ENCODE results near the gene TBXA2R. TPM values are rescaled to one million over a fixed set of nuclear protein-coding genes. Genes with fewer than 3 reads are reported as not detected.
A peak's percentile ranks its signal among the peaks of the same experiment; 100 is the strongest.

The TBXA2R gene
- total and polyA plus RNA-seq, 9 donors = 0.53 to 2.8 (median 2.2) TPM

GRCh38 chr19:3555653-3556422 lies 50.8 kb downstream of the TBXA2R start:
- DNase-seq = no peak
- Histone ChIP-seq H3K4me1 (ENCODE audit: control insufficient read depth, insufficient read depth, low read length) (peaks cover 18% of the 10 kb centered on the region), H3K9me3 (replicated peaks; ENCODE audit: control insufficient read depth, low read depth, low read length) (no peaks in the 10 kb centered on the region), H3K27me3 (ENCODE audit: control insufficient read depth, insufficient read depth, low read length) (no peaks in the 10 kb centered on the region), H3K36me3 (ENCODE audit: control insufficient read depth, insufficient read depth, low read length) (no peaks in the 10 kb centered on the region), H3K27ac (ENCODE audit: low read length) (no peak overlapping the region), H3K4me3 (ENCODE audit: low read length) (no peak overlapping the region)
- 78% methylated on average over 8 of the region's 15 CpGs for WGBS (ENCODE audit: insufficient coverage)

- H3K9me3 ChIP-seq (replicated peaks; ENCODE audit: control insufficient read depth, low read depth, low read length) = no peaks in the 10 kb centered on the region
- 56% methylated on average over 5 of the region's 21 CpGs for WGBS (ENCODE audit: insufficient coverage)
- no peaks in the 10 kb centered on the region for H3K27me3 ChIP-seq (ENCODE audit: control insufficient read depth, insufficient read depth, low read length)
- H3K36me3 ChIP-seq (ENCODE audit: control insufficient read depth, insufficient read depth, low read length) = no peaks in the 10 kb centered on the region
- no peak for DNase-seq
- H3K27ac ChIP-seq (ENCODE audit: low read length) = peak overlapping the region; percentile 20
- peaks cover 18% of the 10 kb centered on the region for H3K4me1 ChIP-seq (ENCODE audit: control insufficient read depth, insufficient read depth, low read length)
- H3K4me3 ChIP-seq (ENCODE audit: low read length) = no peak overlapping the region
Measured at GRCh38 chr19:3554254-3555083, 52.2 kb downstream of the TBXA2R start.

DNA sequence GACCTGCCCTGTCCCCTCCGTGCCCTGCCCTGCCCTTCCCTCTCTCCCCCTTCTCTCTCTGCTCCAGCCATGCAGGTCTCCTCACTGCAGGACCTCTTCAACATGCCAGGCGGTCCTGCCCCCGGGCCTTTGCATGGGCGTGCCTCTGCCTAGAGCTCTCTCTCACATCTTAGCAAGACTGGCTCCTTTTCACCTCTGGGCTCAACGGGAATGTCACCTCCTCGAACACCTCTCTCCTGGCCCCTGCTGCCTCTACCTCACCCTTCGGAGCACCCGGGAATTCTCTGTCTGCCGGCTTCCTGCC lies 54.9 kb downstream of the TBXA2R start:
- no peaks in the 10 kb centered on the region for H3K9me3 ChIP-seq (replicated peaks; ENCODE audit: control insufficient read depth, low read depth, low read length)
- DNase-seq = no peak
- no peak overlapping the region for H3K4me3 ChIP-seq (ENCODE audit: low read length)
- H3K4me1 ChIP-seq (ENCODE audit: control insufficient read depth, insufficient read depth, low read length) = peaks cover 14% of the 10 kb centered on the region
- no peak overlapping the region for H3K27ac ChIP-seq (ENCODE audit: low read length)
- H3K36me3 ChIP-seq (ENCODE audit: control insufficient read depth, insufficient read depth, low read length) = peaks cover 10% of the 10 kb centered on the region
- WGBS (ENCODE audit: insufficient coverage) = 82% methylated on average over 8 of the region's 9 CpGs
- no peaks in the 10 kb centered on the region for H3K27me3 ChIP-seq (ENCODE audit: control insufficient read depth, insufficient read depth, low read length)

- Histone ChIP-seq H3K9me3 (replicated peaks; ENCODE audit: control insufficient read depth, low read depth, low read length) (no peaks in the 10 kb centered on the region), H3K36me3 (ENCODE audit: control insufficient read depth, insufficient read depth, low read length) (peaks cover 14% of the 10 kb centered on the region), H3K27ac (ENCODE audit: low read length) (no peak overlapping the region), H3K4me3 (ENCODE audit: low read length) (no peak overlapping the region), H3K27me3 (ENCODE audit: control insufficient read depth, insufficient read depth, low read length) (no peaks in the 10 kb centered on the region), H3K4me1 (ENCODE audit: control insufficient read depth, insufficient read depth, low read length) (peaks cover 8% of the 10 kb centered on the region)
- no peak for DNase-seq
- WGBS (ENCODE audit: insufficient coverage) = 86% methylated on average over 27 of the region's 34 CpGs
Measured at GRCh38 chr19:3550947-3551791, 55.5 kb downstream of the TBXA2R start.

DNA sequence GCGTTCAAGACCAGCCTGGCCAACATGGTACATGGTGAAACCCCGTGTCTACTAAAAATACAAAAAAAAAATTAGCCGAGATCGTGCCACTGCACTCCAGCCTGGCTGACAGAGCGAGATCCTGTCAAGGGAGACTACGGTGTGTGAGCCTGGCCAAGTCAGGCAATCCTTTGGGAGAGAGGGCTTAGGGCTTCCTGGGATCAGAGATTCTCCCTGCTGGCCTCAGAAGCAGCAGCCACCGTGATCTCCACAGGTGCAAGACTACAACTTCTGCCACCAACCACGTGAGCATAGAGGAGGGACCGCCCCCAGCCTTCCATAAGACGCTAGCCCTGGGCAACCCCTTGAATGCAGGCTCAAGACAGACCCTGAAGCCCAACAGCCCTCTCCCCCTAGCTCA lies 56.9 kb downstream of the TBXA2R start:
- H3K27ac ChIP-seq (ENCODE audit: low read length) = no peak overlapping the region
- no peaks in the 10 kb centered on the region for H3K9me3 ChIP-seq (replicated peaks; ENCODE audit: control insufficient read depth, low read depth, low read length)
- peaks cover 25% of the 10 kb centered on the region for H3K36me3 ChIP-seq (ENCODE audit: control insufficient read depth, insufficient read depth, low read length)
- no peaks in the 10 kb centered on the region for H3K27me3 ChIP-seq (ENCODE audit: control insufficient read depth, insufficient read depth, low read length)
- H3K4me3 ChIP-seq (ENCODE audit: low read length) = no peak overlapping the region
- 88% methylated on average over 7 of the region's 10 CpGs for WGBS (ENCODE audit: insufficient coverage)
- DNase-seq = no peak
- H3K4me1 ChIP-seq (ENCODE audit: control insufficient read depth, insufficient read depth, low read length) = peaks cover 5% of the 10 kb centered on the region

GRCh38 chr19:3548606-3549005 lies 58.1 kb downstream of the TBXA2R start:
- no peak overlapping the region for H3K27ac ChIP-seq (ENCODE audit: low read length)
- no peak for DNase-seq
- no peaks in the 10 kb centered on the region for H3K27me3 ChIP-seq (ENCODE audit: control insufficient read depth, insufficient read depth, low read length)
- H3K36me3 ChIP-seq (ENCODE audit: control insufficient read depth, insufficient read depth, low read length) = peaks cover 29% of the 10 kb centered on the region
- H3K4me3 ChIP-seq (ENCODE audit: low read length) = no peak overlapping the region
- 65% methylated on average over 13 of the region's 14 CpGs for WGBS (ENCODE audit: insufficient coverage)
- H3K4me1 ChIP-seq (ENCODE audit: control insufficient read depth, insufficient read depth, low read length) = no peaks in the 10 kb centered on the region
- no peaks in the 10 kb centered on the region for H3K9me3 ChIP-seq (replicated peaks; ENCODE audit: control insufficient read depth, low read depth, low read length)

GRCh38 chr19:3547767-3548282 lies 58.9 kb downstream of the TBXA2R start:
- 85% methylated on average over 35 of the region's 36 CpGs for WGBS (ENCODE audit: insufficient coverage)
- Histone ChIP-seq H3K4me1 (ENCODE audit: control insufficient read depth, insufficient read depth, low read length) (no peaks in the 10 kb centered on the region), H3K4me3 (ENCODE audit: low read length) (no peak overlapping the region), H3K36me3 (ENCODE audit: control insufficient read depth, insufficient read depth, low read length) (peaks cover 29% of the 10 kb centered on the region), H3K27ac (ENCODE audit: low read length) (no peak overlapping the region), H3K27me3 (ENCODE audit: control insufficient read depth, insufficient read depth, low read length) (no peaks in the 10 kb centered on the region), H3K9me3 (replicated peaks; ENCODE audit: control insufficient read depth, low read depth, low read length) (no peaks in the 10 kb centered on the region)
- peak; percentile 1 for DNase-seq

DNA sequence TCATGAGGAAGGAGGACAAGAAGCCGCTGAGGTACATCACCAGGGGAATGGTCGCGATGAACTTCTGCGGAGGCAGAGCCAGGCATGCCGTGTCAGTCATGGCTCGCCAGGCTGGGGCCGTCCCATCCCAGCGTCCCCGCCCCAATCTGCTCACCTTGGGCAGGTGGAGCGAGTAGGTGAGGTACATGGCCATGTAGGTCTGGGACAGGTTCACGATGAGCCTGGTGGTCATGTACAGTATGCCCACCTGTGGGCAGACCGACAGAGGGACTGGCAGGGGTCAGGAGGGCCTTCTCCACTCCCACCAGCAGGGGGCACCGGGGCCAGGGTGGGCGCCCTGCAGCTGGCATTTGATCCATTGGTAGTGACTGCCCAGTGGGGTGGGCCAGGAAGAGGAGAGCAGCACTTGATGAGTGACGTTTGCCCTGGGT lies 59.4 kb downstream of the TBXA2R start:
- Histone ChIP-seq H3K4me3 (ENCODE audit: low read length) (no peak overlapping the region), H3K27me3 (ENCODE audit: control insufficient read depth, insufficient read depth, low read length) (no peaks in the 10 kb centered on the region), H3K27ac (ENCODE audit: low read length) (no peak overlapping the region), H3K9me3 (replicated peaks; ENCODE audit: control insufficient read depth, low read depth, low read length) (no peaks in the 10 kb centered on the region), H3K36me3 (ENCODE audit: control insufficient read depth, insufficient read depth, low read length) (peaks cover 29% of the 10 kb centered on the region), H3K4me1 (ENCODE audit: control insufficient read depth, insufficient read depth, low read length) (no peaks in the 10 kb centered on the region)
- DNase-seq = no peak
- 90% methylated on average over 14 of the region's 15 CpGs for whole genome bisulfite sequencing (ENCODE audit: insufficient coverage)

GRCh38 chr19:3546119-3546518 lies 60.6 kb downstream of the TBXA2R start:
- 91% methylated on average over 22 of the region's 23 CpGs for WGBS (ENCODE audit: insufficient coverage)
- no peak overlapping the region for H3K4me3 ChIP-seq (ENCODE audit: low read length)
- H3K9me3 ChIP-seq (replicated peaks; ENCODE audit: control insufficient read depth, low read depth, low read length) = no peaks in the 10 kb centered on the region
- H3K4me1 ChIP-seq (ENCODE audit: control insufficient read depth, insufficient read depth, low read length) = no peaks in the 10 kb centered on the region
- peaks cover 29% of the 10 kb centered on the region for H3K36me3 ChIP-seq (ENCODE audit: control insufficient read depth, insufficient read depth, low read length)
- H3K27ac ChIP-seq (ENCODE audit: low read length) = no peak overlapping the region
- H3K27me3 ChIP-seq (ENCODE audit: control insufficient read depth, insufficient read depth, low read length) = no peaks in the 10 kb centered on the region
- no peak for DNase-seq

DNA sequence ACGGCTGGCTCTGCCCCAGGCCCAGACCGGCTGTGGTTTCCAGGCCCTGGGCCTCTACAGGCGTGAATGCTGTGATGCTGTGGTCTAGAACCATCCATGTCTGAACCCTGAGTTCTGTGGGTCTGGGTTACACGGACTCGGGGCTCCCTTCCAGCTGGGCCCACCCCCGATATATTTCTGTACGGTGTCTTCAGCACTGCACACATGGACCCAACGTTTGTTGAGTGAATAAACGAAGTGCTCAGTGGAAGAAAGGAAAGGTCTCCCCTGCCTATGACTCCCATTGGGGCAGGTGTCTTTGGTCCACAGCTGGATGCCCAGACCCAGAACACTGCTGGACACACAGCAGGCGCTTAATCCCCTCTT lies 61.0 kb downstream of the TBXA2R start:
- Histone ChIP-seq H3K27ac (ENCODE audit: low read length) (no peak overlapping the region), H3K36me3 (ENCODE audit: control insufficient read depth, insufficient read depth, low read length) (peaks cover 29% of the 10 kb centered on the region), H3K4me3 (ENCODE audit: low read length) (no peak overlapping the region), H3K27me3 (ENCODE audit: control insufficient read depth, insufficient read depth, low read length) (no peaks in the 10 kb centered on the region), H3K9me3 (replicated peaks; ENCODE audit: control insufficient read depth, low read depth, low read length) (no peaks in the 10 kb centered on the region), H3K4me1 (ENCODE audit: control insufficient read depth, insufficient read depth, low read length) (no peaks in the 10 kb centered on the region)
- no peak for DNase-seq
- WGBS (ENCODE audit: insufficient coverage) = 80% methylated on average over 6 of the region's 10 CpGs
